Adrenal gland (tissue), 12 donors: Measurements from ENCODE around the gene AGPAT4. TPM values are rescaled to one million over a fixed set of nuclear protein-coding genes. Genes with fewer than 3 reads are reported as not detected.

Source experiments
- DNase-seq, 7 donors: peaks; one replicate each; pipeline ENCODE4 v3.0.0-alpha.2; 2019 to 2020
- H3K27ac ChIP-seq, 5 donors: fragments of 200-600 bp; sonication (generic) in 4 of 5; 1 replicate in 3 of 5; 2 replicates in 2 of 5; pipeline versions ENCODE4 v1.5.1 to v1.8.0; 2016 to 2020; ENCODE audit warnings: mild to moderate bottlenecking in 1 of 5
- H3K27me3 ChIP-seq: fragments of 200-600 bp; 2 replicates; pipeline ENCODE4 v1.8.0; 2021
- H3K36me3 ChIP-seq, 2 donors: fragments of 200-600 bp; replicated peaks in 1 of 2; 1 replicate in 1 of 2; 2 replicates in 1 of 2; pipeline versions ENCODE4 v1.5.1 to v1.8.0; 2018 to 2022
- H3K4me1 ChIP-seq, 2 donors: fragments of 200-600 bp; replicated peaks in 1 of 2; 1 replicate in 1 of 2; 2 replicates in 1 of 2; pipeline versions ENCODE4 v1.5.1 to v1.8.0; 2018 to 2021
- H3K4me3 ChIP-seq, 4 donors: fragments of 200-600 bp; sonication (generic) in 3 of 4; one replicate each; pipeline ENCODE4 v1.5.1; 2016 to 2018
- H3K9me3 ChIP-seq, 3 donors: fragments of 200-600 bp; sonication (generic) in 1 of 3; replicated peaks in 1 of 3; 1 replicate in 2 of 3; 2 replicates in 1 of 3; pipeline versions ENCODE4 v1.5.1 to v1.8.0; 2016 to 2021
- CTCF ChIP-seq, 6 experiments: fragments of 450-650 bp in 4 of 6; fragments of 200-600 bp in 2 of 6; sonication (generic) in 1 of 6; IDR thresholded peaks; 1 replicate in 5 of 6; 2 replicates in 1 of 6; pipeline versions ENCODE4 v1.5.1 to v1.8.0; 2016 to 2021; ENCODE audit warnings: antibody characterized with exemption in 6 of 6, mild to moderate bottlenecking in 2 of 6, moderate library complexity in 1 of 6
- POLR2A ChIP-seq, 2 donors: fragments of 450-650 bp; IDR thresholded peaks; one replicate each; pipeline ENCODE4 v1.6.1; 2017; ENCODE audit warnings: antibody characterized with exemption in 2 of 2, mild to moderate bottlenecking in 2 of 2, moderate library complexity in 1 of 2
- WGBS, 4 donors: extraction: QIAGEN DNeasy Blood & Tissue Kit in 2 of 4; methylation state at CpG; one replicate each; pipeline versions ENCODE4 v1.1.5 to v1.1.7; 2013 to 2017; 5-methylcytosine and 5-hydroxymethylcytosine counted together
- intact Hi-C, 2 donors: fragments of 100-400 bp; cut with DNase I; formaldehyde crosslinking; loops; one replicate each; pipeline versions ENCODE4 v1.14.1 to v1.15.0; 2022 to 2023
- polyA plus RNA-seq, 3 donors: library from polyadenylated mRNA; stranded (reverse); fragments of 200-250 nt in 2 of 3; fragments of 350-450 nt in 1 of 3; fragmentation: Illumina TruSeq in 1 of 3; extraction: RNeasy Lipid Tissue Mini Kit (QIAGEN cat#74804) in 1 of 3; gene quantifications; one replicate each; pipeline ENCODE4 v1.2.3, GENCODE V29; 2013 to 2014
- total RNA-seq, 9 donors: library from RNA; depleted of rRNA in 4 of 9; stranded (reverse); fragments of >200 nt in 4 of 9; fragments of 120-200 nt in 1 of 9; fragmentation: NEBNext Ultra II Directional in 1 of 9; extraction: Animal tissue kit (Norgen Biotek cat#: 25700) in 1 of 9; gene quantifications; one replicate each; pipeline versions ENCODE4 v1.1.0 to v1.2.4, GENCODE V29; 2013 to 2023
- donor health status: healthy with polysubstance abuse.
- donor health status: Bipolar disorder and iron deficiency.
- donor health status: DM: yes; HTN: yes; CAD: no.
- donor health status: DM: no; HTN: no; CAD: no.
- donor health status: DM: no; HTN: no; CAD: no.
- donor health status: DM: yes; HTN: yes; CAD: no.

AGPAT4 gene
- total and polyA plus RNA-seq, 12 donors = 2.2 to 13.1 (median 3.7) TPM

- no peak for DNase-seq
- 84 to 90% (median 88%) methylated on average over 5 of the region's 5 CpGs for WGBS, 4 donors
- Histone ChIP-seq H3K27me3 (no peaks in the 10 kb centered on the region), H3K36me3 (no peaks in the 10 kb centered on the region), H3K9me3 (no peaks in the 10 kb centered on the region), H3K4me3 (no peak overlapping the region), H3K4me1 (peaks cover 0 to 13% of the 10 kb centered on the region in 2 donors), H3K27ac (no peak overlapping the region)
- intact Hi-C loops = no loop called here
- TF ChIP-seq CTCF (IDR thresholded peaks at IDR 0.05) = no peak
- TF ChIP-seq POLR2A (IDR thresholded peaks at IDR 0.05) = no peak
Measured at GRCh38 chr6:161270116-161270515, 3.7 kb downstream of the AGPAT4 start.

GRCh38 chr6:161269310-161269709, 4.6 kb downstream of the AGPAT4 start:
- Histone ChIP-seq H3K4me3 (no peak overlapping the region), H3K4me1 (peaks cover 0 to 8% of the 10 kb centered on the region in 2 donors), H3K36me3 (no peaks in the 10 kb centered on the region), H3K27ac (peak overlapping the region in 1 of 5 donors; percentile 30), H3K9me3 (no peaks in the 10 kb centered on the region), H3K27me3 (no peaks in the 10 kb centered on the region)
- 97 to 99% (median 98%) methylated on average over 6 of the region's 6 CpGs for WGBS, 4 donors
- intact Hi-C loops = no loop called here
- no peak for DNase-seq
- no peak for TF ChIP-seq POLR2A (IDR thresholded peaks at IDR 0.05)
- TF ChIP-seq CTCF (IDR thresholded peaks at IDR 0.05) = no peak

- Histone ChIP-seq H3K4me1 (peaks cover 0 to 6% of the 10 kb centered on the region in 2 donors), H3K9me3 (no peaks in the 10 kb centered on the region), H3K36me3 (no peaks in the 10 kb centered on the region), H3K4me3 (no peak overlapping the region), H3K27me3 (no peaks in the 10 kb centered on the region), H3K27ac (peak overlapping the region in 1 of 5 donors; percentile 30)
- 38 to 62% (median 45%) methylated on average over 7 of the region's 7 CpGs for WGBS, 4 donors
- DNase-seq = no peak
- intact Hi-C loops = no loop called here
- TF ChIP-seq CTCF (IDR thresholded peaks at IDR 0.05) (no peak), POLR2A (IDR thresholded peaks at IDR 0.05) (no peak)
Measured at GRCh38 chr6:161268531-161269210, 5.2 kb downstream of the AGPAT4 start.

GRCh38 chr6:161266513-161267230, 7.2 kb downstream of the AGPAT4 start:
- WGBS, 4 donors = 87 to 97% (median 89%) methylated on average over 9 of the region's 9 CpGs
- no peaks in the 10 kb centered on the region for H3K9me3 ChIP-seq

More at GRCh38 chr6:161266513-161267230, 7.2 kb downstream of the AGPAT4 start:
- Histone ChIP-seq H3K27me3 (no peaks in the 10 kb centered on the region), H3K36me3 (no peaks in the 10 kb centered on the region), H3K27ac (no peak overlapping the region), H3K4me3 (no peak overlapping the region), H3K4me1 (no peaks in the 10 kb centered on the region)
- intact Hi-C loops = no loop called here
- no peak for TF ChIP-seq POLR2A (IDR thresholded peaks at IDR 0.05)
- TF ChIP-seq CTCF (IDR thresholded peaks at IDR 0.05) = no peak
- DNase-seq = no peak
